ENCODE measurements around the gene PYGM.

GRCh38 chr11:64770120-64770519 lies 10.3 kb upstream of the PYGM start:
- no peak for TF ChIP-seq CTCF (IDR thresholded peaks at IDR 0.05)
- no peak for TF ChIP-seq POLR2A (IDR thresholded peaks at IDR 0.05)

Measured in testis (tissue), 2 donors.